Stimulated activated CD4-positive, alpha-beta T cell treated with anti-CD3 and anti-CD28 coated beads, Interleukin-2, amount 100 ng/mL, for 24 hours (primary cell): ENCODE results near the gene HGFAC.

ENCODE experiments used
- DNase-seq, 2 donors: peaks; one replicate each; pipeline ENCODE4 v3.0.0-alpha.2; 2020

HGFAC gene

DNA sequence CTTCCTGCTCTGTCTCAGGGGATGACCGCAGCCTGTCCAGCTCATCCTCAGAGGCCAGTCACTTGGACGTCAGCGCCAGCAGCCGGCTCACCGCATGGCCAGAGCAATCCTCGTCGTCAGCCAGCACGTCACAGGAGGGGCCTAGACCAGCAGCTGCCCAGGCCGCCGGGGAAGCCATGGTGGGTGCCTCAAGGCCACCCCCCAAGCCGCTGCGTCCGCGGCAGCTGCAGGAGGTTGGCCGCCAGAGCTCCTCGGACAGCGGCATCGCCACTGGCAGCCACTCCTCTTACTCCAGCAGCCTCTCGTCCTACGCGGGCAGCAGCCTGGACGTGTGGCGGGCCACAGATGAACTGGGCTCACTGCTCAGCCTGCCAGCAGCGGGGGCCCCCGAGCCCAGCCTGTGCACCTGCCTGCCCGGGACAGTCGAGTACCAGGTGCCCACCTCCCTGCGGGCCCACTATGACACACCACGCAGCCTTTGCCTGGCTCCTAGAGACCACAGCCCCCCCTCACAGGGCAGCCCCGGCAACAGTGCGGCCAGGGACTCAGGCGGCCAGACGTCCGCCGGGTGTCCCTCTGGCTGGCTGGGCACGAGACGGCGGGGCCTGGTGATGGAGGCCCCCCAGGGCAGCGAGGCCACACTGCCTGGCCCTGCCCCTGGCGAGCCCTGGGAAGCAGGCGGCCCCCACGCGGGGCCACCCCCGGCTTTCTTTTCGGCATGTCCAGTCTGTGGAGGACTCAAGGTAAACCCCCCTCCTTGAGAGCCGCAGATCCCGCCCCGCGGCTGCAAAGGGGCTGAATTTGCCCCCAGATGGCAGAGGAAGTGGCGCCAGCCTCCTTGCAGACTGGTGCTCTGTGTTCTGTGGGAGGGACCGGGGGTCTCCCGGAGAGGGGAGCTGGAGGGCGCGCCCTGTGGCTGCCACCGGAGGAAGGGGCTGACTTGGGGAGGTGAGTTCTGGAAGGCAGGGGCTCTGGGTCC lies 51.3 kb downstream of the HGFAC start:
- DNase-seq = no peak

DNA sequence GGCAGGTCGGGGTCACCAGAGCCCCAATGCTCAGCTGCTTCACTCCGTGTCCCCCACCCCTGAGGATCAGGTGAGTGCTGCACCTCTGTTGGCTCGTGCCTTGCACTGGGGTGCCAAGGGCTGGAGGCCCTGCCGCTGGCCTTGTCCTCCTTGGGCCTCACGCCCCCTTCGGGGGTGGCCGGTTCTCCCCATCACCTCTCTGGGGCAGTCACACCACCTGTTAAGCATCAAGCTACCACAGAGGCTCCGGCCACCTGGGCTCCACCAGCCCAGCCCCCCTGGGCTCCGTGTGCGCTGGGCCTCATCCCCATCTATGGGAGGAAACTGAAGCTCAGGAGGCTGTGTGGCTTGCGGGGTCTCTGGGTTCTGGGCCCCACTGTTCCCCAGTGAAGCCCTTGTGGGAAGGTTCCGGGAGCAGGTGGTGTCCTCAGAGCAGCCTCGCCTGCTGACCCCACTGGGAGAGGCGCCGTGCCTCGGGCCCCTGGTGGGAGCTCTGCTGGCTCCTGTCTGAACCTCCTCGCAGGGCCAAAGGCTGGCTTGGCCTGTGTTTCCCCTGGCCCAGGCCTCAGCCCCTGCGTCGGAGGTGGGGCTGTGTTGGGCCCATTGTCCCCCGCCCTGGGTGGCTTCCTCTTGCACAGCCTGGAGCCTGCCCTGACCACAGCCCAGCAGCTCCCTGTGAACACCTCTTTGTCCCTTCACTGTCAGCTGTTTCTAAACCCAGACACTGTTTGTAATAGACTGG lies 52.1 kb downstream of the HGFAC start:
- no peak for DNase-seq

DNA sequence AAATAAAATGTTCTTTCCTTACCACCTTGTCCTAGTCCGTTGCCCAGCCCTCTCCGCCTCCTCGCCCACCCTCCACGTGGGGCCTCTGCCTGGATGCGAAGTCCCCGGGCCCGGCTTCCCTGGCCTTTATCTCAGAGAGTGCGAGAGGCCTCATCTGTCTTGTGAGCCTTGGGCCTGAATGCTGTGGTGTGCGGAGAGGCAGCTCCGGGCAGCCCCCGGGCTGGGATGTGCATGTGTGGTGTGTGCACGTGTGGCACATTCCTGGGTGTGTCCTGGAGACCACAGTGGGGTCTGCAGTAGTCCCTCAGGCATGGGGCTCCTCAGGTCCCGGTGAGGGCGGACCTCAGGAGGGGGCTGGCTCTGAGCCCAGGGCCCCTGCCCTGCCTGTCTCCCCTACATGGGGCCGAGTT lies 52.7 kb downstream of the HGFAC start:
- DNase-seq = no peak

DNA sequence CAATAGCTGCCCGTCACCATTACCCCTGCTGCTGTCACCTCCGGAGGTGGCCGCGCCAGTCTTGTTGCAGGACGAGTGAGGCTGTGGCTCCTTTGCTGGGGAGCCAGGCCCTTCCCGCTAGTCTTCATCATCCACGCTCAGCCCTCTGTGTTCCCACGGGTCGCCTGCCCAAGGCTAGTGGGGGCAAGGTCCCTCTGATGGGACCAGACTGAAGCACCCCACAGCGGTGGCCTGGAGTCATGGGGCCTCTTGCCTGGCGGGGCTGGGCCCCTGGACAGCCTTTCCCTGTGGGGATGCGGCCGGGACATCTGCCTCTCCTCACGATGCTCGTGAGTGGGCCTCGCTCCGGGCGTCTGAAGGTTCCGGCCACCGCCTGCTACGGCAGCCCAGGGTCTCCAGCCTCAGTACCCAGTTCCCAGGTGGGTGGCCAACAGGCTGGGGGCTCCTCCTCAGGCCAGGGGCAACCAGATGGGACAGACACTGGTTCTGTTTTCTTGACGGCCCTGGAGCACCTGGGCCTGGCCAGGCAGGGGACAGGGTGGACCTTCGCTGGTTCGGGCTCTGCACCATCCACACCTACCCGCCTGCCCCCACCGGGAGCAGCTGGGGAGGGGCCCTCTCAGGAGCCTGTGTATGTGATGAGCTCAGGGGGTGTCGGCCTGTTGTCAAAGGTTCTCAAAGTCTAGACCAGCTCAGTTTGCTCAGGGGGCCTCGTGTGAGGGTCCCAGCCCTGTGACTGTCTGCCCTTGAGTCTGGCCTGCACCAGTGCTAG lies 53.6 kb downstream of the HGFAC start:
- no peak for DNase-seq

DNA sequence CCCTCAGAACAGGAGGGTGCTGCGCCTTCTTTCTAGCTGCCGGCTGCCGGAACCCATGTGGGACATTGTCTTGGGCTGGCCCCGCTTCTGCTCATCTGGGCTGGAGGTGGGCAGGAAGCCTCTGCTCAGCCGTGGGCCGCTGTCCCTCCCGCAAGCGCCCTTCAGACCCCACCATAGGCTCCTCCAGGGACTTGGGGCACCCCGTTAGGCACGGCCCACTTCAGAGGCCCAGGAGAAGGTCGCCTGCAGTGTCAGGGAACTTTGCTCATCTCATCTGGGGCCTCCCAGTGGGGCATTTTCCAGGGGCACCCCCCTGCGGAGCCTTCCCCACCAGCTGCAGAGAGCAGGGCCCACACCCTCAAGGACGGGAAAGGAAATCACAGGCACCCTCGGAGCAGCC lies 54.3 kb downstream of the HGFAC start:
- no peak for DNase-seq

DNA sequence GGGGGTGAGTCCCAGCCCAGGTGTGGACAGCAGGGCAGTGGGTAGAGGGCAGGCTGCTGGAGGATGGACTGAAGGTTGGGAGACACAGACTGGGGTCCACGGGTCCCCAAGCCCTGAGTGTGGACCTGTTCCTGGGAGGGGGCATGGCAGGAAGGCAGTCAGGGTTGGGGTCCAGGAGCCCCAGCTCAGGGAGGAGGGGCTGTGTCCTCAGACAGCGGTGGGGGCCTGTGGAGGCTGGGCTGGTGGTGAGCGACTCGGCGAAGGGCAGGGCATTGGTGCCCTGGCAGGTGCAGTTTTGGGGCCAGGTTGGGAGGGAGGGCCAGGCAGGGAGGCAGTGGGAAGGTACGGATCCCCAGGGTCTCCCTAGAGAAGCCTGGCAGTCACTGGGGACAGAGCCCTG lies 55.3 kb downstream of the HGFAC start:
- DNase-seq = no peak

DNA sequence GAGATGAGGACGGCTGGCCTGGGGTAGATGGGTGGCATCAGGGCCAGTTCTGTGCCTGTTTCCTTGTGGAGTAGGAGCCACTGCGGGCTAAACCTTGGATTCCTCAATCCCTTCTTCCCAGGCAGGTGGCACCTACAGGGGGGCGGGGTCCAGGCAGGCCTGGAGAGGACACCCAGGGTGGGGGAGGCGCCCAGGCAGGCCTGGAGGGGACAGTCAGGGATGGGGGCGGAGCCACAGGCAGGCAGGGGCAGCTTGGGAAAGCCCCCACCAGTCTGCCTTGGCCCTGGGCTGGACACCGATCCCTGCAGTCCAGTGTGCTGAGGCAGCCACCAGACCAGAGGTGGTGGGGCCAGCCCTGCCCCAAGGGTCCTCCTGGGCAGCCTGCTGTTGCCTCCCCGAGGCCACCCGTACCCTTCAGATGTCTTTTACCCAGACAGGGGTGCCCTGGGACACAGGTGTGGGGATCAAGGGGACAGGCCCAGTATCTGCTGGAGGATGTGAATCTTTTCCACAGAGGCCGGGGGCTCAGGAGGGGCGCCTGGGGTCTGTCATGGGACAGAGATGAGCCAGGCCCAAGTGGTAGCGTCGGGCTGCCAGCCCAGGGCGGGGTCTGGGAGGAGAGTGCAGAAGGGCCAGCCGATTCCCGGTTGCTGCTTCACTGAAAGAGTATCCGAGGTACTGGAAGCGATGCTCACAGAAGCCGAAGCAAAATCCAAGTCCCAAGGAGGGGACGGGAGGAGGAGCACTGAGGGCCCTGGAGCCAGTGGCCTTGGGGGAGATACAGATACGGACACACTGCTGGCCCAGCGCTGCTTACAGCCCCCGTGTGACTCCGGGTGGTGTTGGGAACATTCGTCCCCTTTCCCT lies 56.0 kb downstream of the HGFAC start:
- DNase-seq = no peak

DNA sequence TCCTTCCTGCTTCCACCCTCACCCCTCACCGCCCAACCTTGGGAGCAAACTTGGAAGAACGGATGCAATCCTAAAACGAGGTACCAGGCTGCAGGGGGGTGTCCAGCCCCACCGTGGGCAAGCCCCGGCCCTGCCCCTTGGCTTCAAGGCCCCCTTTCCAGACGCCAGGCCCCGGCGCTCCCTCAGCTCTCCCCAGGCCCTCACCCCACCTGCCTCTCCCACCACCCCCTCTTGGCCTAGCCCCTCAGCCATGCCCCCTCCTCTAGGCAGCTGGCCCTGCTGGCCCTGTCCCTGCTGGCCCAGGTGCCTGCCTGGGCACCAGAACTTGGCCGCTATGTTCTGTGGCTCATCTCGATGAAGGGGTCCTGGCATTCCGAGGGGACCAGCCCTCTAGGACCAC lies 56.6 kb downstream of the HGFAC start:
- no peak for DNase-seq
